ENCODE results near the gene CACUL1.
"Not testable (repeated sequence)": the region's sequence is repeated elsewhere in the genome, so short reads cannot be mapped to it uniquely, and the experiment has no call there.

CACUL1 gene

DNA sequence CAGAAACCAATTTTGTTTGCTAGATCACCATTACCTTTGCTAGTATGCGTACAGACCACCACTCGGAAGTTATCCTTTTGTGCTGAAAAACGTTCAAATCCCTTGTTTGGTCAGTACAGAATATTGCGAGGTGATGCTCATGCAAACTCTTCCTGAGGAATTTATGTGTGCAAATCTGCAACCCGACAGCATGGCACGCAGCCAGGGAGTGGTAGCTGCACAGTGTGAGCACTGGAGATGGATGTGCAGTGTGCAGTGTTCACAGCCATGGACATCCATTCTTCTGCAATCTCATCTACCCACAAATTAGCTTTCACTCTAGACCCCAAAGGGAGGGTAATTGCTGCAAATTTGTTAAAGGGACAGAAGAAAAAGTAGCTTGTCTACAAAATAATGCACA is 72.2 kb downstream of the CACUL1 start:
- no peak for DNase-seq (ENCODE audit: low read depth)

DNA sequence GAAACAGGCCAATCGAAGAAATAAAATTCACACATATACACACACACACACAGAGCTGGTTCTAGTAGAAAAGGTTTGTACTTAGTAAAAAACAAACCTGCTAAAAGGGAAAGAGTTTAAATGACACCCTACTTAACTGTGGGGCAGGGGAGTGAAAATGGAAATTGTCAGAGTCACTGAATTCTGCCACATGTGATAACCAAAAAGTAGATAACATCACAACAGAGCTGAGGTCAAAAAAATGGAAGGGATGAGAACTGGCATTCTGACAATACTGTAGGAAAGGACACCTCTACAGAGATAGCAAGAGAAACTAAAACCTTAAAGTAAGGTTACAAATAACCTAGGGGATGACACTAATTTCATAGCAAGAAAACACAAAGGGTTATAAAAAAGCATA is 74.6 kb downstream of the CACUL1 start:
- no peak for DNase-seq (ENCODE audit: low read depth)

DNA sequence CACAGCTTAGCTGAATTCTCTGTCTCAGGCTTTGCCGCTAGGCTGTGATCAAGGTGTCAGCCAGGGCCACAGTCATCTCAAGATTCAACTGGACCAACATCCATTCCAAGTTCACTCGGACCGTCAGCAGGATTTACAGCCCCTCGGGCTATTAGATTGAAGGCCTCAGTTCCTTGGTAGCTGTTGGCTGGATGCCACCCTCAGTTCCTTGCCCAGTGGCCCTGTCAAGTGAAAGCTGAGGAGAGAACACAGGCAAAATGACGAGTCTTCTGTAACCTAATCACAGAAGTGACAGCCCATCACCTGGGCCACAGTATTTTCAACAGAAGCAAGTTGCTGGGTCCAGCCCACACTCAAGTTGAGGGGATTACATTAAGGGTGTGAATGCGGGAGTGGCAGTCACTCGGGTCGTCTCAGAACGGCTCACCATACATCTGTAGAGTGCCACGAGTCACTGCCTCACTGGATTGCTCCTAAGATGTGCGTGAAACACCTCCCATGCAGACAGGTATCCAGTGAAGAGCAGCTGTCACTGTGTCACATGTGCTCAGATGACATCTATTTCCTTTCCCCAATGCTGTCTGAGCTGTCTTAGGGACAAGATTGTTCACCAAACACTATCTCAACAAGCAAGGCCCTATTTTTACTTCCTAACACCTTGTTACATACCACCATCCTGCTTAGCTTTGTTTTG is 80.4 kb downstream of the CACUL1 start:
- DNase-seq (ENCODE audit: low read depth), result no peak

DNA sequence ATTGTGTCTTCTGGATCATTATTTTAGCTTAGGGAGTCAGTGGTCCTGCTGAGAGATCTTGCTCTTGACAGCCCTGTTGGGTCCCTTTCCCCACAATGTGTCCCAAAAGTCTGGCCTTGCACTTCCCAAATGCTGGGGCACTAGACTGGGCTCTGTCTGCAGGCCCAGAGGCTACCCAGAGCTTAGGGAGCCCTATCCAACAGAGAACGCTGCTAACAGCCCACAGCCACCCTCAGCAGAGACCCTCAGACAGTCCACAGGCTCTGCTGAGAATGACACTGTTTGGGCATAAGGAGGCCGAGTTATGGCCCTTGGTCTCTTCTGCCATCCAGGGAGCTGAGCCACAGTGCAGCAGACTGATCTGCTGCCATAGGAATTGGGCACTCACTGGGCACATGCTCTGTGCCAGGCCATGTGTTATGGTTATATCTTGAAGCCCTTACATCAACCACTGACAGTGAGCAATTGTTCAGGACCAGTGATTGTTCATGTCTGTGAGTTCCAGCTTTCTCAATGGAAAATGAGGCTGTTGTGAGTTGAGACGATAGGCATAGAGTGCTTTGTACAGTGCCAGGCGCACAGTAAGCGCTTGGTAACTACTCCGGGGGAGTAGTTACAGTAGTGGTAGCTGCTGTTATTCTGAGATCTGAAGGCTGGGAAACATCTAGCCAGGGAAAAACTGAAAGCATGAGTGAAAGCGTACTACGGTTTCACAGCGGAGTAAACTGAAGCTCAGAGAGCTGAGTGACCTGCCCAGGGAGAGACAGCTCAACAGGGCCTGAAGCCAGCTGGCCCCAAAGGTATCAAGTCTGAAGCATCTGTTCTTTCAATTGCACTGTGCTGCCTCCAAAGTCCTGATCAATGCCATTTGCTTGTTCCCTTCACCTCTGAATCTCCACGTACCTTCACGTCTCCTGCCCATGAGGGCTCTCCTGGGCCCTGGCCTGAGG is 81.7 kb downstream of the CACUL1 start:
- DNase-seq (ENCODE audit: low read depth), result no peak

DNA sequence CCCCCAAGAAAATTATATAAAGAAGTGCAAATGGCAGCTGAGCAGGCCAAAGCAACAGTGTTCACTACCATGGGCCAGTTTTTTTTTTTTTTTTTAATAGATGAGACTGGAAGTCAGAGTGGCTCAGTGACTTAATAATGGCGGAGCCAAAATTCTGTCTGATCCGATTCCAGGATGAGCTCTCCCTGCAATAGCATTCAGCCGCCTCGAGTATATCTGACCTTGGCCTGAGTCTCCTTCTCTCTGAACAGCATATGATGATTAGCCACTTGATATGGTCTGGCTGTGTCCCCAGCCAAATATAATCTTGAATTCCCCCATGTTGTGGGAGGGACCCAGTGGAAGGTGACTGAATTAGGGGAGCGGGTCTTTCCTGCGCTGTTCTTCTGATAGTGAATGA is 82.6 kb downstream of the CACUL1 start:
- no peak for DNase-seq (ENCODE audit: low read depth)

DNA sequence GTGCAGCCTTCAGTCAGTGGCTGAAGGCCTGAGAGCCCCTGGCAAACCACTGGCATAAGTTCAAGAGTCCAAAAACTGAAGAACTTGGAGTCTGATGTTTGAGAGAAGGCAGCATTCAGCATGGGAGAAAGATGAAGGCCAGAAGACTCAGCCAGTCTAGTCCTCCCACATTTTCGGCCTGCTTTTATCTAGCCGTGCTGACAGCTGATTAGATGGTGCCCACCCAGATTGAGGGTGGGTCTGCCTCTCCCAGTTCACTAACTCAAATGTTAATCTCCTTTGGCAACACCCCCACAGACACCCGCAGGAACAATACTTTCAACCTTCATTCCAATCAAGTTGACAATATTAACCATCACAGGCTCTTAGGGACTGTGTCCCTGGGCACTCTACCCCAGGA is 83.5 kb downstream of the CACUL1 start:
- DNase-seq (ENCODE audit: low read depth), result not testable (repeated sequence)

DNA sequence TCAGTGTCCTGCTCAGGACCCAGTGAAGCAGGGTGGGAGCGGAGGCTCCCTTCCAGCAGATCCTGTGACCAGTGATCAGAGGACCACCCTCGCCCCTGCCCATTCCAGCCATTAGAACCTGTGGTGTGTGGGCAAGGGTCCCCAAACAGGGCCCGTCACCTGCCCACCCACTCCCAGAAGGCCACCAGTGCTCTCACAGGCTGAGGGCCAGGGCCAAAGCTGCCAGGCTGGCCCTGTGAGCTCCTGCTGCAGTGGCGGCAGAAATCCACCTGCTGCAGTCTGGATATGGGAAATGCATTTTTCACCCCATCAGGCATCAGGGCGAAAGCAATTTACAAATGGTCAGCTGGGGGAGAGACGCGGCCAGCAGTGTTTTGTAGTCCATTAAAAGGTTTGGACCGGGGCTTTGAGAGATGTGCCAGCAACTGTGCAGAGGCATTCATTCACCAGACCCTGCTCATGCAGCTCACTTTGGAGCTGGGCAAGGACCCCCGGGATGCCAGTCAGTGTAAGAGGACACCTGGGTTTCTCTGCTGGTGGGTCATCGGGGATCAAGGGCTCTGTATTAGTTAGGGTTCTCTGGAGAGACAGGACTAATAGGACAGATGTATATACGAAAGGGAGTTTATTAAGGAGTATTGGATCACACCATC is 84.2 kb downstream of the CACUL1 start:
- no peak for DNase-seq (ENCODE audit: low read depth)

DNA sequence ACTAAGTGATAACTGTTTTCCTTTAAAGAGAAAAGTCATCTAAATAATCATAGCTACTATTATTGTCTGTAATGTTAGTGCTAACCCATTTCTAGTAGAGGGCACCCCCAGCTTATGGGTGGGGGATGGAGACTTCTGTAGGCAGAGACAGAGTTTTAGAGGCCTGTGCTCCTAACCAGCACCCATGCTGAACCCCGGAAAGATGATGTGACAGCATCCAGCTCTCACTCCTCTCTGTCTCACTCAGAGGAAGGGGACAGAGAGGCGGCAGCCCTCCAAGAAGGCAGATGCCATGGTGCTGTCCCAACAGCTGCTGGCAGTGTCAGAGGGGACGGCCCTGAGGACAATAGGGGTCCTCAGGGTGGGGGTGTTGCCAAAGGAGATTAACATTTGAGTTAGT is 84.9 kb downstream of the CACUL1 start:
- no peak for DNase-seq (ENCODE audit: low read depth)

DNA sequence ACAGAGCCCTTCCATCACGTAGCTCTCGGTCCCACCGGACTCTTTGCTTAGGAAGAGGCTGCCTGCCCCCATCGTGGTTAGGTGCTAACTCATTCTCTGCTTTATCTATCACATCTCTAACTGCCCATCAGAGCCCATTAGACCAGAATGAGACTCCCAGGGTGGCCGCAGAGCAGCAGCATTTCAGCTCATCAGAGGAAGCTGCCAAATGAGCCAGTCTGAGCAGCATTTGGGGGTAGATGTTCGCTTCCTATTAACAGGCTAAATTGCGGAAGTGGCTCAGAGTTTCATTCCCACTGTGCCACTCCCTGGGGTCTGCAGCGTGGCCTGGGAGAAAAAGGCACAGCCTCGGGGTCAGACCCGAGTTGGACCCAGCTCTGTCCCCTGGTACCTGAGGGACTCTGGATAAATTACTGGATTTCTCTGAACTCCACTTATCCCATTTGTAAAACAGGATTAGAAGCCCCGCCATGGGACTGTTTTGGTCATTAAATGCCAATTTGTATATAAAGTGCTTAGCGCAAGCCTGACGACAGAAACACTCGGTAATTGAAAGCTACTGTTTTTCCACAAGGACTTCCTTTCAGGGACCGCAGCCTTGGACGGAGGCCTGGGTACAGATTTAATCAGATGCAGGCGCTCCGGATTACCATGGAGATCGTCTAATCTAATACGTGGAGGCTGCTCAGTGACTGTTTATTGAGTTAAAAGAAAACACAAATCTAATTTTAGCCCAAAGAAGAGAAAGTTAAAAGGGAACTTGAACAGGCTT is 85.6 kb downstream of the CACUL1 start:
- no peak for DNase-seq (ENCODE audit: low read depth)

DNA sequence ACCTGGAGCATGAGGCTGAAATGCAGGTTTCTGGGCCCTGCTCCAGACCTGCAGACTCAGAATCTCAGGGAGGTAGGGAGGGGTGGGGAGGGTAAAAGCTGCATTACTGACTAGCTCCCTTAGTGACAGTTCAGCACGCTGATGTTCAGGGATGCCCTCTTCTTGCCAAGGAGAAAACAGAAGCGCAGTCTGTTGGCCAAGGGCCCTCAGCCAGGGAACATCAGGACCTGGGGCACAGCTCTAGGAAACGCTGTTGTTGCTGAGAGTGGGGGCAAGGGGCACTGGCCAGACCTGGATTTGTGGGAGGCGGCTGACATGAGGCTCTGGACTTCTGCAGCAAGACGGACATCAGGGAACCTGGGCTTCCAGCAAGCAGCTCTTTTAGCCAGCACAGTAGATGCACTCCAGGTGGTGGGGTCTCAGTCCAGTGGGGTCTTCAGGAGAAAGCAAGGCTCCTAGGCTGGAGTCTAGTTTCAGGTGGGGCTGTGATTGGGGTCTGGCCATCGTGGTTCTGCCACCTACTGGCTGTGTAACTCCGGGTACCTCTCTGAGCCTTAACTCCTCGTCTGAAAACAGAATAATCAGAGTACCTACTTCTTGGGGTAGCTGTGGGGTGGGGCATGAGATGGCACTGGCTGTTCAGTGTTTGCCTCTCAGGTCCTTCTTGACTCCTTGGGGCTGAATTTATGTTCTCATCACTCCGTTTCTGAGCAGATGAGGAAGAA is 86.4 kb downstream of the CACUL1 start:
- DNase-seq (ENCODE audit: low read depth), result no peak

DNA sequence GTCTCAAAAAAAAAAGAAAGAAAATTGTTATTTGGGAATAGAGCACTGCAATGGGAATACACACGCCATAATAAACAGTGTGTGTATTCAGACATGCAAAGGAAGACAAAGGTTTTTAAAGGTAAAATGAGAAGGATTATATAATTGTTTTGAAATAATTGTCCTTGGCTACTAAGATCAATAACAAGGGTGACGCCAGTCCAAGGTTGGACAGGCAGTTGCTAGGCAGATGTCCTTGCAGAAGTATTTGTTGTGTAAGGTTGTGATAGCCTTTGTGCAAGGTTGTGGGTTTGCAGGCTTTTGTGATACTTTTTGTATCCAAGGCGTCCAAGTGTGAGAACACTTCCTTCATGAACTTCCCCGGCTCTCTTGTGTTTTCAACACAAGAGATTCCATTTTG is 87.0 kb downstream of the CACUL1 start:
- DNase-seq (ENCODE audit: low read depth), result no peak

DNA sequence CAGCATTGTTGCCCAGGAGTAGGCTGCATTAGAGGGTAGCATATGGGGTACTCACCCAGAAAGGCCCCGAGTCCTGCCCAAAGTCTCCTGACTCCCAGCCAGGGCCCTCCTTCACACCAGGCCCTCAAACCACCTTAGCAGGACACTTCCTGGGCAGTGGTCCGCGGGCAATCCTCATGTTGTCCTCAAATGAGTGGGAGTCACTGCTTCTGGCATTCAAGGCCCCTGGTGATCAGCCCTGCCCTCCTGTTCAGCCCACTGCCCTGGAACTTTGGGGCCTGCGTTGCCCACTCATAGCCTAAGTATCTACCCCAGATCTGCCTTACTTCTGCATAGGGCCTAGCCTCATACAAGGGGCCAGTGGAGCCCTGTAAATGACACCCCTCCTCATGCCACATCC is 88.4 kb downstream of the CACUL1 start:
- DNase-seq (ENCODE audit: low read depth), result no peak

DNA sequence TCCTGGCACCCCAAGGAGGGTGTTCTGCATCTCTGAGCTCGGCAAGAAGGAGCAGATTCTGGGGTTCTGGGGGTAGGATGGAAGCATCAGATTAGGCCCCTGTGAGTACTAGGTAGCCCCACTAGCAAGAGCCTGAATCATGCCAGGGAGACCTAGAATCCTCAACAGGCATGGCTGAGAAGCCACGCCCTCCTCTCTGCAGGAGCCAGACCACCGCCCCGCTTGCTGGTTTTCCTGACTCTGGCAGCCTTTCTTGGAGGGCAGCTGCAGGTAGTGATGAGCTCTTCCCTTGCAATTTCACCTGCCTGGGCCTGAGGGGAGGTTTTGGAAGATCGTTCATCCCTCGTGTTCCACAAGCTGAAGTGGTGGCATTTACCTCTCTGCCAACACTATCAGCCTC is 90.4 kb downstream of the CACUL1 start:
- DNase-seq (ENCODE audit: low read depth), result no peak

DNA sequence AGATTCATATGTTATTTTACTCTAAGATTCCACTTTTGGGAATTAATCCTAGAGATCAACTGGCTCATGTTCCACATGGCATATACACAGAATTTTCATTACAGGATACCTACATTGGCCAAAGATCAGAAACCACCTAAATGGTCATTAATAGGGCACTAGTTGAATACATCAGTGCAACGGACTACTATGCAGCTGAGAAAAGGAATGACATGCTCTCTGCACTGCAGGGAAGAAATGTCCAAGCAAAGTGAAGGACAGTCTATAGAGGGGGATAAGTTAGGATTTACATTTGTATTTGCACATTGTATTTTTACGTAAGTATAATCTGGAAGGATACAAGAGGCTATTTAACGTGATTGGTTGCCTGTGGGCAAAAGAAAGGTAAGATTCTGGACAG is 91.6 kb downstream of the CACUL1 start:
- no peak for DNase-seq (ENCODE audit: low read depth)

DNA sequence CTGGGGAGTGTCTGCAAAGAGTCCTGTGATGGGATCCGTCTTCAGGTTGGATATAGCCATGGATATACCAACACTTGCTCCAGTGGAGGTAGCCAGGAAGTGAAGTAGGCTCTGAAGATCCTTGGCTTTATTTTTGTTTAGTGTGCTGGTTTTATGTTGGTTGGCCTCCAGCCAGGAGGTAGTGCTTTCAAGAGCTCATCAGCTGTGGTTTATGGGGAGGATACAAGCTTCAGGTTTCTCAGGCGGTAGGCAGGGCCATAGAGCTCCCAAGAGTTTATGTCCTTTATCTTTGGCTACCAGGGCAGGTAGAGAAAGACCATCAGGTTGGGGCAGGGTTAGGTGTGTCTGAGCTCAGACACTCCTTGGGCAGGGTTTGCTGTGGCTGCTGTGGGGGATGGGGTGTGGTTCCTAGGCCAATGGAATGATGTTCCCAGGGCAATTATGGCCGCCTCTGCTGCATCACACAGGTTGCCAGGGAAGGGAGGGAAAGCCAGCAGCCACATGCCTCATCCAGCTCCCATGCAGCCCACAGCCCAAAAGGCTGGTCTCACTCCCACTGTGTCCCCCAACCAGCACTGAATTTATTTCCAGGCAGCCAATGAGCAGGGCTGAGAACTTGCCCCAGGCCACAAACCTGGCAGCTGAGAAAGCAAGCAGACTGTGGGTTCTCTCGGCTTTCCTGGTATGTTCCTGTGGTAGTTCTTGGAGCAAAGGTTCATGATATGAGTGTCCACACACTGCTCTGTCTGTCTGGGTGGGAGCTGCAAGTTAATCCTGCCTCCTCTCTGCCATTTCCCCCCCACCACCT is 92.3 kb downstream of the CACUL1 start:
- no peak for DNase-seq (ENCODE audit: low read depth)

DNA sequence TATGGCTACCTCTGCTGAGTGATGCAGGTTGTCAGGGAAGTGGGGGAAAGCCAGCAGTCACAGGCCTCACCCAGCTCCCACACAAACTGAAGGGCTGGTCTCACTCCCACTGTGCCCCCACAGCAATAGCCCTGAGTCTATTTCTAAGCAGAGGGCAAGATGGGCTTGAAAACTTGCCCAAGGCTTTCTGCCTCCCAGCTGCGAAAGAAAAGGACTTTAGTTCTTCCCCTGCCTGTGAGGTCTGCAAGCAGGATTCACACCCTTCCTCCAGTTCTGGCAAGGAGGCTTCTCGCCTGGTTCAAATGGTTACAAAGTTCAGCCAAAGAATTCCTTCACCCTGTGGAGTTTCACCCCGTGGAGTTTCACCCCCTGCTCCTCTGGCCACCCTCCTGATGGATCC is 96.0 kb downstream of the CACUL1 start:
- no peak for DNase-seq (ENCODE audit: low read depth)

DNA sequence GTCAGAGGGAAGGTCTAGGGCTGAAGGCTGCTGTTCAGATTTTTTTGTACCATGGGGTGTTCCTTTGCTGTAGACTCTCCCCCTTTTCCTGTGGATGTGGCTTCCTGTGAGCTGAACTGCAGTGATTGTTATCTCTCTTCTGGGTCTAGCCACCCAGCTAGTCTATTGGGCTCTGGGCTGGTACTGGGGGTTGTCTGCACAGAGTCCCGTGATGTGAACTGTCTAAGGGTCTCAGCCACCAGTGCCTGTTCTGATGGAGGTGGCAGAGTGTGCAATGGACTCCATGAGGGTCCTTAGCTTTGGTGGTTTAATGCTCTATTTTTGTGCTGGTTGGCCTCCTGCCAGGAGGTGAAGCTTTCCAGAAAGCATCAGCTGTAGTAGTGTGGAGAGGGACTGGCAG is 96.6 kb downstream of the CACUL1 start:
- DNase-seq (ENCODE audit: low read depth), result not testable (repeated sequence)

DNA sequence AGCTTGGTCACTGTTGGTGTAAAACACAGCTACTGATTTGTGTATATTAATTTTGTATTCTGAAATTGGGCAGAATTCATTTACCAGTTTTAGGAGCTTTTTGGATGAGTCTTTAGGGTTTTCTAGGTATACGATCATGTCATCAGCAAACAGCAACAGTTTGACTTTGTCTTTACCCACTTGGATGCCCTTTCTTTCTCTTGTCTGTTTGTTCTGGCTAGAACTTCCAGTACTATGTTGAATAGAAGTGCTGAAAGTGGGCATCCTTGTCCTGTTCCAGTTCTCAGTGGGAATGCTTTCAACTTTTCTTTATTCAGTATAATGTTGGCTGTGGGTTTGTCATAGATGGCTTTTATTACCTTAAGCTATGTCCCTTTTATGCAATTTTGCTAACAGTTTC is 109.5 kb downstream of the CACUL1 start:
- not testable (repeated sequence) for DNase-seq (ENCODE audit: low read depth)

DNA sequence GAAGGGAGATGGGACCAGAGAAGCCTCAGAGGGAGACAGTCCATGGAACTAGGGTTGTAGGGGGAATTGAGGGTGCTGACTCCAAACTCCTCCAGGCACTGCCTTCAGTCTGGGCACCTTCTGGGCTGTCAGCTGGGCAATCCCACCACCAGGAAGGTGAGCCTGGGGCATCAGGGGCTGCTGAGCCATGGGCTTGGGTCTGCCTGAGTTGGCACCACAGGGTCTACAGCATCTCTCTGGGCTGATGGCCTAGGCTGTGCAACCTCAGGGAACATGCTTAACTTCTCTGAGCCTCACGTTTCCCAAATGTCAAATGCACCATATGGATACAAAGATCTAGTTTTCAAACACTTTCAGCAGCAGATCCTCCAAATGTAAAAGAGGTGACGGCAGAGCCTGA is 112.5 kb downstream of the CACUL1 start:
- DNase-seq (ENCODE audit: low read depth), result no peak

DNA sequence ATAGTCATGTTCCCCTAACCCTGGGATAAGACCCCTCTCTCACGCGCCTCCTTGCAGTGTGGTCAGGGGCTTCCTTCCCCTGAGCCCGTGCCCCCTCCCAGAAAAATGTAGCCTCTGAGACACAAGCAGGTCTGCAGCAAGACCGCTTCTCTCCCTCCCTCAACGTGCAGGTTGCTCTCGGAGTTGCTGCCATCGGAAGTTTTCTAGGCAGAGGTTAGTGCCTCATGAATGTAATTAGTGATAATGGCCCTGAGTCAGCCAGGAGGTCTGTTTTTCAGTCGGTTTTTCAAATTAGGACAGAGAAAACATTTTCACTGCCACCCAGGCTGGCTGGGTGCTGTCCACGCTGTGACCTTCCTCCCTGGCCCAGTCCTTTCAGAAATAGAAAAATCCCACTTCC is 116.1 kb downstream of the CACUL1 start:
- no peak for DNase-seq (ENCODE audit: low read depth)
